ENCODE results near the gene TMEM267.

GRCh38 chr5:43437062-43437660, 46.5 kb downstream of the TMEM267 start:
- no peak for TF ChIP-seq CTCF (IDR thresholded peaks at IDR 0.05)
- no peak for TF ChIP-seq EZH2 (IDR thresholded peaks at IDR 0.05; ENCODE audit: borderline replicate concordance, insufficient read depth, low read depth, low read length, poor library complexity, severe bottlenecking)

Measured in B cell (primary cell).